BLaER1 treated with 17β-estradiol and CSF1 and Interleukin-3, amounts not matched to agents 10 nM and 100 nM (cell line): ENCODE data around the gene ANKAR.
"Not testable (repeated sequence)": the region's sequence is repeated elsewhere in the genome, so short reads cannot be mapped to it uniquely, and the experiment has no call there.

Experiments
- H3K27ac ChIP-seq, 11 experiments: shearing (Covaris generic); formaldehyde crosslinking; 2 replicates each; pipeline ENCODE4 v1.8.1; 2022
- H3K27me3 ChIP-seq, 11 experiments: shearing (Covaris generic); formaldehyde crosslinking; 2 replicates each; pipeline ENCODE4 v1.8.1; 2022
- H3K36me3 ChIP-seq, 11 experiments: shearing (Covaris generic); formaldehyde crosslinking; 2 replicates each; pipeline ENCODE4 v1.8.1; 2022
- H3K4me1 ChIP-seq, 10 experiments: shearing (Covaris generic); formaldehyde crosslinking; 2 replicates each; pipeline ENCODE4 v1.8.1; 2022
- H3K4me2 ChIP-seq, 11 experiments: shearing (Covaris generic); formaldehyde crosslinking; 2 replicates each; pipeline ENCODE4 v1.8.1; 2022
- H3K4me3 ChIP-seq, 10 experiments: shearing (Covaris generic); formaldehyde crosslinking; 2 replicates each; pipeline ENCODE4 v1.8.1; 2022
- H3K9ac ChIP-seq, 11 experiments: shearing (Covaris generic); formaldehyde crosslinking; 2 replicates each; pipeline ENCODE4 v1.8.1; 2022
- H3K9me3 ChIP-seq, 11 experiments: shearing (Covaris generic); formaldehyde crosslinking; replicated peaks in 1 of 11; 2 replicates each; pipeline ENCODE4 v1.8.1; 2022
- H4K20me1 ChIP-seq, 11 experiments: shearing (Covaris generic); formaldehyde crosslinking; 2 replicates each; pipeline ENCODE4 v1.8.1; 2022
- Cebpa-rat ChIP-seq, 11 experiments: shearing (Covaris generic); IDR thresholded peaks; 2 replicates each; pipeline ENCODE4 v1.8.1; 2022

ANKAR gene

GRCh38 chr2:189654641-189655040 lies 19.8 kb upstream of the ANKAR start:
- Histone ChIP-seq H3K27me3 (no peaks in the 10 kb centered on the region), H4K20me1 (no peaks in the 10 kb centered on the region), H3K9ac (no peak overlapping the region), H3K36me3 (no peaks in the 10 kb centered on the region), H3K9me3 (peaks cover 19 to 32% (median 28%) of the 10 kb centered on the region in 11 experiments), H3K4me2 (no peak overlapping the region), H3K4me3 (no peak overlapping the region), H3K27ac (no peak overlapping the region), H3K4me1 (peaks cover 8 to 19% (median 12%) of the 10 kb centered on the region in 10 experiments)
- no peak for TF ChIP-seq Cebpa-rat (IDR thresholded peaks at IDR 0.05)

GRCh38 chr2:189657867-189658266 lies 16.6 kb upstream of the ANKAR start:
- peaks cover 8 to 10% (median 9%) of the 10 kb centered on the region in 11 experiments for H3K9me3 ChIP-seq
- H3K9ac ChIP-seq = no peak overlapping the region
- peak overlapping the region; percentile 31 to 58 (median 41); a peak in 19 of 22 replicates for H3K4me2 ChIP-seq

GRCh38 chr2:189658306-189659212 lies 15.9 kb upstream of the ANKAR start:
- peak overlapping the region in 1 of 11 experiments; percentile 22; a peak in 1 of 22 replicates for H3K9ac ChIP-seq
- H3K27me3 ChIP-seq = no peaks in the 10 kb centered on the region
- H3K27ac ChIP-seq = peak overlapping the region in 6 of 11 experiments; percentile 5 to 39 (median 22); a peak in 4 of 22 replicates
- H3K4me2 ChIP-seq = peak overlapping the region; percentile 31 to 58 (median 41); a peak in 17 of 22 replicates
- H4K20me1 ChIP-seq = peaks cover 0 to 17% (median 10%) of the 10 kb centered on the region in 11 experiments; a peak in 6 of 22 replicates
- H3K36me3 ChIP-seq = peaks cover 0 to 5% (median 0%) of the 10 kb centered on the region in 11 experiments; a peak in 5 of 22 replicates
- H3K4me1 ChIP-seq = peaks cover 19 to 35% (median 28%) of the 10 kb centered on the region in 10 experiments
- peaks cover under 1 to 3% (median 2%) of the 10 kb centered on the region in 11 experiments; a peak in 18 of 22 replicates for H3K9me3 ChIP-seq
- TF ChIP-seq Cebpa-rat (IDR thresholded peaks at IDR 0.05) = no peak
- H3K4me3 ChIP-seq = no peak overlapping the region

More at GRCh38 chr2:189657867-189658266, 16.6 kb upstream of the ANKAR start:
- Histone ChIP-seq H3K36me3 (no peaks in the 10 kb centered on the region), H3K4me3 (no peak overlapping the region), H3K4me1 (peaks cover 17 to 28% (median 21%) of the 10 kb centered on the region in 10 experiments), H3K27me3 (no peaks in the 10 kb centered on the region), H4K20me1 (peaks cover 0 to 10% (median 5%) of the 10 kb centered on the region in 11 experiments; a peak in 6 of 22 replicates), H3K27ac (peak overlapping the region in 1 of 11 experiments; percentile 22; a peak in 2 of 22 replicates)
- no peak for TF ChIP-seq Cebpa-rat (IDR thresholded peaks at IDR 0.05)

- no peak overlapping the region for H3K4me3 ChIP-seq
- no peak for TF ChIP-seq Cebpa-rat (IDR thresholded peaks at IDR 0.05)
- peak overlapping the region in 4 of 11 experiments; percentile 13 to 29 (median 18); a peak in 3 of 22 replicates for H3K27ac ChIP-seq
- peak overlapping the region in 1 of 11 experiments; percentile 8; a peak in 5 of 22 replicates for H3K9ac ChIP-seq
- H3K4me2 ChIP-seq = no peak overlapping the region
- peaks cover 0 to 17% (median 5%) of the 10 kb centered on the region in 11 experiments; a peak in 12 of 22 replicates for H3K36me3 ChIP-seq
- peaks cover 23 to 38% (median 30%) of the 10 kb centered on the region in 10 experiments for H3K4me1 ChIP-seq
- peaks cover 0 to 26% (median 11%) of the 10 kb centered on the region in 11 experiments; a peak in 9 of 22 replicates for H4K20me1 ChIP-seq
- H3K9me3 ChIP-seq = no peaks in the 10 kb centered on the region
- no peaks in the 10 kb centered on the region for H3K27me3 ChIP-seq
Measured at GRCh38 chr2:189659734-189660133, 14.7 kb upstream of the ANKAR start.

- no peak for TF ChIP-seq Cebpa-rat (IDR thresholded peaks at IDR 0.05)
- no peak overlapping the region for H3K4me3 ChIP-seq
- H3K9ac ChIP-seq = peak overlapping the region in 4 of 11 experiments; percentile 6 to 44 (median 20); a peak in 4 of 22 replicates
- H3K4me1 ChIP-seq = peaks cover 23 to 38% (median 30%) of the 10 kb centered on the region in 10 experiments
- H3K27ac ChIP-seq = peak overlapping the region in 8 of 11 experiments; percentile 30 to 58 (median 43); a peak in 12 of 22 replicates
- no peak overlapping the region; a peak in 1 of 22 replicates for H3K4me2 ChIP-seq
- H3K9me3 ChIP-seq = no peaks in the 10 kb centered on the region
- peaks cover 2 to 27% (median 12%) of the 10 kb centered on the region in 11 experiments; a peak in 19 of 22 replicates for H3K36me3 ChIP-seq
- peaks cover 0 to 29% (median 11%) of the 10 kb centered on the region in 11 experiments; a peak in 9 of 22 replicates for H4K20me1 ChIP-seq
- H3K27me3 ChIP-seq = no peaks in the 10 kb centered on the region
Measured at GRCh38 chr2:189660803-189661147, 13.7 kb upstream of the ANKAR start.

- H3K36me3 ChIP-seq = peaks cover 8 to 33% (median 18%) of the 10 kb centered on the region in 11 experiments
- H3K9me3 ChIP-seq = no peaks in the 10 kb centered on the region
- peak within 1 kb of the TSS; percentile 88 to 98 (median 94) for H3K9ac ChIP-seq
- peak within 1 kb of the TSS; percentile 79 to 97 (median 86) for H3K4me3 ChIP-seq
- H3K27ac ChIP-seq = peak within 1 kb of the TSS; percentile 79 to 95 (median 92)
- TF ChIP-seq Cebpa-rat (IDR thresholded peaks at IDR 0.05) = peak in 10 of 11 experiments; percentile 21 to 97 (median 88); a peak in 18 of 22 replicates
- H3K4me2 ChIP-seq = peak within 1 kb of the TSS; percentile 82 to 96 (median 93)
- H3K27me3 ChIP-seq = no peaks in the 10 kb centered on the region
- H4K20me1 ChIP-seq = peaks cover 0 to 34% (median 11%) of the 10 kb centered on the region in 11 experiments; a peak in 9 of 22 replicates
- H3K4me1 ChIP-seq = peaks cover 23 to 38% (median 30%) of the 10 kb centered on the region in 10 experiments
Measured at GRCh38 chr2:189661148-189661956, 13.1 kb upstream of the ANKAR start, which contains the start of gene ASNSD1. ASNSD1 (plus strand) TSS chr2:189661459; CDS start chr2:189666133, 4,674 bp downstream.

DNA sequence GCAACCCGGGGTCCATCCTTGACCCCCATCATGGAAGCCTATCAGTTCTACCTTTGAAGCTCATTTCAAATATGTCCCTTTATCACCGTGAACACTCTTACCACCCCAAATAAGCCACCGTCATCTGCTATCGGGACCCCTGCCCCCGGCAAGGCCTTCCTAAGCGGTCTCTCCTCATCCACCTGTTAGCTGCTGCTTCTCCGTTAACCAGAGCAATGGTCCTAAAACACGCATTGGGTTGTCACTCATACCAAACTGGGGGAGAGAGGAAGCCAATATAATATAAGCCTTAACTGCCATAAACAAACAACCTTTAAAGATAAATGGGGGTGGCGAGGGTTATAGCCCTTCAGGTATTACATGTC lies 12.5 kb upstream of the ANKAR start:
- Histone ChIP-seq H3K9me3 (no peaks in the 10 kb centered on the region), H3K36me3 (peaks cover 14 to 39% (median 24%) of the 10 kb centered on the region in 11 experiments), H4K20me1 (peaks cover 0 to 40% (median 11%) of the 10 kb centered on the region in 11 experiments; a peak in 9 of 22 replicates), H3K4me1 (peaks cover 23 to 38% (median 30%) of the 10 kb centered on the region in 10 experiments), H3K27me3 (no peaks in the 10 kb centered on the region), H3K27ac (peak overlapping the region; percentile 79 to 95 (median 92)), H3K4me2 (peak overlapping the region; percentile 82 to 96 (median 93)), H3K9ac (peak overlapping the region; percentile 88 to 98 (median 94)), H3K4me3 (peak overlapping the region; percentile 79 to 97 (median 86))
- no peak for TF ChIP-seq Cebpa-rat (IDR thresholded peaks at IDR 0.05)

DNA sequence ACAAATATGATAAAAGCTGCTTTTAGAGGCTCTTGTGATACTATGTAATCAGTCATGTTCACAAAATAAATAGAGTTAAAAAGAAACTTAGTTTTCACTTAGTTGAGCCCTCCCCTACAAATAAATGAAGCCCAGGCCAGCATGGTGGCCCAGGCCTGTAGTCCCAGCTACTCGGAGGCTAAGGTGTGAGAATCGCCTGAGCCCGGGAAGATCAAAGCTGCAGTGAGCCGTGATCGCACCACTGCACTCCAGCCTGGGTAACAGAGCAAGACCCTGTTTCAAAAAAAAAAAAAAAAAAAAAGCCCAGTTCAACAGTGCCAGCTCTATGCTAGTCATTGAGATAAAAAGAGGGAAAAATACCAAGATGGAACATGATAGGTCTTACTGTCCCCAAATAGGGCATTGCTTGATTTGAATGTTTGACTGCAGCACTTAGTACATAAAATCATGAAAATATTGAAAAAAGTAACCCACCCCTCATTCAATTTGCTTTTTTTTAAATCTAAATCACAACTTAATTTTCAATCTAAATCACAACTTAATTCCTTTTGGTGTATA lies 11.7 kb upstream of the ANKAR start:
- no peaks in the 10 kb centered on the region for H3K27me3 ChIP-seq
- peak overlapping the region; percentile 88 to 98 (median 94); a peak in 21 of 22 replicates for H3K9ac ChIP-seq
- peak overlapping the region; percentile 82 to 96 (median 93) for H3K4me2 ChIP-seq
- H4K20me1 ChIP-seq = peaks cover 0 to 48% (median 11%) of the 10 kb centered on the region in 11 experiments; a peak in 9 of 22 replicates
- peak overlapping the region; percentile 79 to 97 (median 86) for H3K4me3 ChIP-seq
- TF ChIP-seq Cebpa-rat (IDR thresholded peaks at IDR 0.05) = no peak
- H3K36me3 ChIP-seq = peaks cover 22 to 47% (median 32%) of the 10 kb centered on the region in 11 experiments
- H3K27ac ChIP-seq = peak overlapping the region in 8 of 11 experiments; percentile 22 to 95 (median 92); a peak in 9 of 22 replicates
- no peaks in the 10 kb centered on the region for H3K9me3 ChIP-seq
- peaks cover 19 to 34% (median 26%) of the 10 kb centered on the region in 10 experiments for H3K4me1 ChIP-seq

GRCh38 chr2:189663319-189663718 lies 11.2 kb upstream of the ANKAR start:
- Histone ChIP-seq H3K36me3 (peaks cover 28 to 52% (median 38%) of the 10 kb centered on the region in 11 experiments), H3K4me1 (peaks cover 14 to 30% (median 20%) of the 10 kb centered on the region in 10 experiments), H3K9ac (peak overlapping the region in 1 of 11 experiments; percentile 49; a peak in 1 of 22 replicates), H4K20me1 (peaks cover 0 to 52% (median 11%) of the 10 kb centered on the region in 11 experiments; a peak in 9 of 22 replicates), H3K4me3 (peak overlapping the region in 1 of 10 experiments; percentile 88; a peak in 2 of 20 replicates), H3K4me2 (peak overlapping the region; percentile 82 to 96 (median 93); a peak in 21 of 22 replicates)
- not testable (repeated sequence) for H3K27me3 ChIP-seq, H3K9me3 ChIP-seq, H3K27ac ChIP-seq
